ENCODE measurements around the gene TEX36.

DNA sequence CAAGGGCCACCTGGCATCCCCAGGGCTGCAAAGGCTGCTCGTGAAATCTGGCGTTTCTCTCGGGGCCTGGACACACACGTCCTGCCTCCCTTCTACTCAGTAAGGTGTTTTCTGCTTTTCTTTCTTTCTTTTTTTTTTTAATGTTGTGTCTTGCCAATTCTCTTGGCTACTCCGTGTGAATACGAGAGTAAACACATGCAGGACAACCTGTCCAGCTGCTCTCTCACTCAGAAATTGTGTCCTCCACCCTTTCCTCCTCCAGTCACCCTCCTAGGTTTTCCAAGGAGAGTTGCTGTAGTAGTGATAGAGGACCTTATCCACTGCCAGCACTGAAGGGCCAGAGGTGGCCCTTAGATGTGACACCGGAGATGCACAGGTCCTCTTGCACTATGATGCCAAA, 858 bp upstream of the TEX36 start:
- no peak for TF ChIP-seq POLR2A (IDR thresholded peaks at IDR 0.05)
- TF ChIP-seq, protein P1, sequence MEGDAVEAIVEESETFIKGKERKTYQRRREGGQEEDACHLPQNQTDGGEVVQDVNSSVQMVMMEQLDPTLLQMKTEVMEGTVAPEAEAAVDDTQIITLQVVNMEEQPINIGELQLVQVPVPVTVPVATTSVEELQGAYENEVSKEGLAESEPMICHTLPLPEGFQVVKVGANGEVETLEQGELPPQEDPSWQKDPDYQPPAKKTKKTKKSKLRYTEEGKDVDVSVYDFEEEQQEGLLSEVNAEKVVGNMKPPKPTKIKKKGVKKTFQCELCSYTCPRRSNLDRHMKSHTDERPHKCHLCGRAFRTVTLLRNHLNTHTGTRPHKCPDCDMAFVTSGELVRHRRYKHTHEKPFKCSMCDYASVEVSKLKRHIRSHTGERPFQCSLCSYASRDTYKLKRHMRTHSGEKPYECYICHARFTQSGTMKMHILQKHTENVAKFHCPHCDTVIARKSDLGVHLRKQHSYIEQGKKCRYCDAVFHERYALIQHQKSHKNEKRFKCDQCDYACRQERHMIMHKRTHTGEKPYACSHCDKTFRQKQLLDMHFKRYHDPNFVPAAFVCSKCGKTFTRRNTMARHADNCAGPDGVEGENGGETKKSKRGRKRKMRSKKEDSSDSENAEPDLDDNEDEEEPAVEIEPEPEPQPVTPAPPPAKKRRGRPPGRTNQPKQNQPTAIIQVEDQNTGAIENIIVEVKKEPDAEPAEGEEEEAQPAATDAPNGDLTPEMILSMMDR (IDR thresholded peaks at IDR 0.05): no peak

Data from esophagus squamous epithelium (tissue), 4 donors.